HT-29 (cell line): ENCODE data around the gene HELZ2. TPM values are rescaled to one million over a fixed set of nuclear protein-coding genes. Genes with fewer than 3 reads are reported as not detected.
"Not testable (repeated sequence)": the region's sequence is repeated elsewhere in the genome, so short reads cannot be mapped to it uniquely, and the experiment has no call there.

Experiments used
- DNase-seq: peaks from one replicate; pipeline ENCODE4 v3.0.0-alpha.2; 2015; ENCODE audit warnings: low spot score
- total RNA-seq: library from RNA; depleted of rRNA; stranded (reverse); fragments of >200 nt; shearing (Covaris generic); gene quantifications from 2 replicates; pipeline ENCODE4 v1.2.3, GENCODE V29; 2014

The HELZ2 gene
- total RNA-seq, 1 experiment from 2014 or later, result 163 TPM

GRCh38 chr20:63580796-63581461 lies 6.9 kb upstream of the HELZ2 start:
- DNase-seq, result peak; percentile 86

- no peak for DNase-seq
Observed at GRCh38 chr20:63579017-63579694, 5.1 kb upstream of the HELZ2 start.

GRCh38 chr20:63578224-63579016 lies 4.4 kb upstream of the HELZ2 start:
- DNase-seq, result no peak

- DNase-seq, result no peak
Observed at GRCh38 chr20:63577317-63577894, 3.4 kb upstream of the HELZ2 start.

GRCh38 chr20:63576311-63576710 lies 2.3 kb upstream of the HELZ2 start:
- no peak for DNase-seq

GRCh38 chr20:63574829-63575743 lies 1.0 kb upstream of the HELZ2 start:
- DNase-seq, result no peak

GRCh38 chr20:63573647-63574131 lies 350 bp downstream of the HELZ2 start:
- DNase-seq, result peak; percentile 47

GRCh38 chr20:63572788-63573646 lies 1.0 kb downstream of the HELZ2 start:
- DNase-seq, result peak; percentile 69

- DNase-seq, result no peak
Observed at GRCh38 chr20:63572071-63572787, 1.8 kb downstream of the HELZ2 start.

- DNase-seq, result not testable (repeated sequence)
Observed at GRCh38 chr20:63571087-63571478, 3.0 kb downstream of the HELZ2 start.

GRCh38 chr20:63570281-63571086 lies 3.6 kb downstream of the HELZ2 start:
- DNase-seq, result no peak

GRCh38 chr20:63568986-63569949 lies 4.8 kb downstream of the HELZ2 start:
- no peak for DNase-seq

GRCh38 chr20:63568170-63568981 lies 5.7 kb downstream of the HELZ2 start:
- DNase-seq, result no peak

- DNase-seq, result no peak
Observed at GRCh38 chr20:63567386-63568169, 6.5 kb downstream of the HELZ2 start.

- no peak for DNase-seq
Observed at GRCh38 chr20:63567136-63567385, 7.0 kb downstream of the HELZ2 start.
